ENCODE measurements around the gene DIPK1B.

DNA sequence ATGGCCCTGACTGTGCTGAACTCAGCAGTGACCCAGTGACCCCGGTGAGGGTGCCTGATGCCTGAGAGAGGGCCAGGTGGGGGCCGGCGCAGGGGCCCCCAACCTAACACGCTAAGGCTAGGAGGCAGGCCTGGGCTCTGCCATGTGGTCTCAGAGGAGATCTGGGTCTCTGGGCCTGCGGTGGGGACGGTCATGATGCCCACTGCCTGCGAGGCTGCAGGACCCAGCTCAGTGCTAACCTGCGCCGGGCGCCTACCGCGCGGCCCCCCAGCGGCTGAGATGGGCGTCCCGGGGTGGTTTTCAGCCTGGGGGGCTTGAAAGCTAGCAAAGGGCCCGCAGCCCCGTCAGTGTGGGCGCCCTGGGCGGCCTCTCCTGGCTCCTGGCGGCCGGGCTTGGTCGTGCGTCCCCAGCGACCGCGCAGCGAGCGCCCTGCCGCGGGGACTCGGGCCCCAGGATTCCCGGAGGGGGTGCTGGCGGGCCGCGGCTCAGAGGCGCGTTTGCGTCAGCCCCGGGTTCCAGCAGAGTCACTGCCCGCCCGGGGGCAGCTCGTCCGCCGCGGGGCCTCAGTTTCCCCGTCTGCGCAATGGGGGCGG is 47.2 kb upstream of the DIPK1B start:
- TF ChIP-seq, protein P1, sequence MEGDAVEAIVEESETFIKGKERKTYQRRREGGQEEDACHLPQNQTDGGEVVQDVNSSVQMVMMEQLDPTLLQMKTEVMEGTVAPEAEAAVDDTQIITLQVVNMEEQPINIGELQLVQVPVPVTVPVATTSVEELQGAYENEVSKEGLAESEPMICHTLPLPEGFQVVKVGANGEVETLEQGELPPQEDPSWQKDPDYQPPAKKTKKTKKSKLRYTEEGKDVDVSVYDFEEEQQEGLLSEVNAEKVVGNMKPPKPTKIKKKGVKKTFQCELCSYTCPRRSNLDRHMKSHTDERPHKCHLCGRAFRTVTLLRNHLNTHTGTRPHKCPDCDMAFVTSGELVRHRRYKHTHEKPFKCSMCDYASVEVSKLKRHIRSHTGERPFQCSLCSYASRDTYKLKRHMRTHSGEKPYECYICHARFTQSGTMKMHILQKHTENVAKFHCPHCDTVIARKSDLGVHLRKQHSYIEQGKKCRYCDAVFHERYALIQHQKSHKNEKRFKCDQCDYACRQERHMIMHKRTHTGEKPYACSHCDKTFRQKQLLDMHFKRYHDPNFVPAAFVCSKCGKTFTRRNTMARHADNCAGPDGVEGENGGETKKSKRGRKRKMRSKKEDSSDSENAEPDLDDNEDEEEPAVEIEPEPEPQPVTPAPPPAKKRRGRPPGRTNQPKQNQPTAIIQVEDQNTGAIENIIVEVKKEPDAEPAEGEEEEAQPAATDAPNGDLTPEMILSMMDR (IDR thresholded peaks at IDR 0.05) = peak in 3 of 6 experiments; percentile 23 to 26 (median 23)
- no peak for TF ChIP-seq POLR2A (IDR thresholded peaks at IDR 0.05)

Measured in thyroid gland (tissue), 4 donors.